Endothelial cell of umbilical vein (primary cell): Measurements from ENCODE around the gene COX7A2L. TPM values are rescaled to one million over a fixed set of nuclear protein-coding genes. Genes with fewer than 3 reads are reported as not detected.

Experiments
- BruUV-seq: library from RNA; stranded (reverse); fragments of 400-500 nt; replicated peaks from 2 replicates; lab custom pipeline; 2021; lab: Mats Ljungman, UMichigan
- CTCF ChIA-PET: fragments of 300-600, 350-600 bp; sonication (Branson Sonifier 250); formaldehyde crosslinking; loops from one replicate; lab custom pipeline; 2021; ENCODE audit warnings: antibody characterized with exemption, inconsistent platforms; lab: Charles Lee
- POLR2A ChIA-PET: fragments of 300-600, 350-600 bp; sonication (Branson Sonifier 250); formaldehyde crosslinking; loops from one replicate; lab custom pipeline; 2021; ENCODE audit warnings: antibody characterized with exemption, inconsistent platforms; lab: Charles Lee
- DNase-seq: peaks from one replicate; pipeline ENCODE4 v3.0.0-alpha.2; 2011; ENCODE audit warnings: low read depth, low spot score
- FAIRE-seq: peaks from 2 replicates; lab custom pipeline; 2011; peaks lifted over from hg19 to GRCh38; lab: Jason Lieb, UNC
- H2AFZ ChIP-seq: 2 replicates; pipeline ENCODE4 v1.6.0; 2012; ENCODE audit warnings: low read depth, low read length, control low read depth, inconsistent platforms
- H3K27ac ChIP-seq: 2 replicates; pipeline ENCODE4 v1.5.1; 2011; ENCODE audit warnings: low read depth, mild to moderate bottlenecking, control low read depth, low read length, moderate library complexity; ENCODE audit not compliant: insufficient read depth
- H3K27me3 ChIP-seq, 2 experiments: 2 replicates each; pipeline versions ENCODE4 v1.6.0 to v1.6.1; 2011; ENCODE audit warnings: low read length in 2 of 2, mixed read lengths in 1 of 2; ENCODE audit not compliant: control insufficient read depth in 2 of 2, insufficient read depth in 2 of 2
- H3K36me3 ChIP-seq, 2 experiments: 2 replicates in 1 of 2; 3 replicates in 1 of 2; pipeline ENCODE4 v1.5.1; 2011; ENCODE audit warnings: low read length in 2 of 2, mild to moderate bottlenecking in 1 of 2, moderate library complexity in 1 of 2; ENCODE audit not compliant: control insufficient read depth in 2 of 2, insufficient read depth in 2 of 2; ENCODE audit errors: extremely low read depth in 1 of 2
- H3K4me1 ChIP-seq: 3 replicates; pipeline ENCODE4 v1.5.1; 2011; ENCODE audit warnings: mild to moderate bottlenecking, low read length; ENCODE audit not compliant: control insufficient read depth, insufficient read depth; ENCODE audit errors: extremely low read depth
- H3K4me2 ChIP-seq: 2 replicates; pipeline ENCODE4 v1.6.1; 2011; ENCODE audit warnings: low read length, control low read depth, mixed read lengths; ENCODE audit not compliant: insufficient read depth
- H3K4me3 ChIP-seq, 3 experiments: fragments of 200-600 bp in 1 of 3; sonication (generic), shearing (Covaris generic) in 1 of 3; replicated peaks in 1 of 3; 2 replicates each; pipeline ENCODE4 v1.5.1; 2011 to 2016; ENCODE audit warnings: control low read depth in 3 of 3, low read length in 3 of 3, mild to moderate bottlenecking in 2 of 3, inconsistent platforms in 1 of 3, low read depth in 1 of 3, moderate library complexity in 1 of 3; ENCODE audit not compliant: insufficient read depth in 1 of 3
- H3K79me2 ChIP-seq: 2 replicates; pipeline ENCODE4 v1.6.0; 2012; ENCODE audit warnings: low read length, inconsistent platforms; ENCODE audit not compliant: control insufficient read depth, insufficient read depth
- H3K9ac ChIP-seq: replicated peaks from 2 replicates; pipeline ENCODE3; 2011; ENCODE audit warnings: low read length, control low read depth; ENCODE audit not compliant: insufficient read depth; ENCODE audit errors: extremely low read depth
- H3K9me1 ChIP-seq: replicated peaks from 3 replicates; pipeline ENCODE4 v1.6.0; 2011; ENCODE audit warnings: mild to moderate bottlenecking, low read length; ENCODE audit not compliant: control insufficient read depth, insufficient read depth; ENCODE audit errors: extremely low read depth
- H3K9me3 ChIP-seq: replicated peaks from 2 replicates; pipeline ENCODE4 v1.5.1; 2012; ENCODE audit warnings: low read length, inconsistent platforms; ENCODE audit not compliant: control insufficient read depth, insufficient read depth
- H4K20me1 ChIP-seq: replicated peaks from 2 replicates; pipeline ENCODE3; 2011; ENCODE audit warnings: mild to moderate bottlenecking, low read length; ENCODE audit not compliant: control insufficient read depth, insufficient read depth; ENCODE audit errors: extremely low read depth
- CTCF ChIP-seq, 2 donors: IDR thresholded peaks; 1 replicate in 1 of 2; 2 replicates in 1 of 2; pipeline ENCODE4 v1.5.1; 2011; ENCODE audit warnings: low read length in 2 of 2, mild to moderate bottlenecking in 2 of 2, moderate library complexity in 2 of 2, control low read depth in 1 of 2, inconsistent platforms in 1 of 2, low read depth in 1 of 2; ENCODE audit not compliant: insufficient read depth in 1 of 2; ENCODE audit errors: extremely low read depth in 1 of 2
- EZH2 ChIP-seq: IDR thresholded peaks from 2 replicates; pipeline ENCODE4 v1.6.1; 2012; ENCODE audit warnings: borderline replicate concordance, low read depth, mild to moderate bottlenecking, moderate library complexity, low read length, inconsistent platforms; ENCODE audit not compliant: severe bottlenecking
- FOS ChIP-seq: IDR thresholded peaks from 2 replicates; pipeline ENCODE4 v1.6.1; 2011; ENCODE audit warnings: mild to moderate bottlenecking, low read length, moderate library complexity, borderline replicate concordance; ENCODE audit not compliant: insufficient read depth
- GATA2 ChIP-seq: IDR thresholded peaks from 2 replicates; pipeline ENCODE4 v1.7.0; 2011; ENCODE audit warnings: low read depth, mild to moderate bottlenecking, moderate library complexity, mixed read lengths, low read length; ENCODE audit not compliant: insufficient read length, insufficient read depth
- JUN ChIP-seq: IDR thresholded peaks from 2 replicates; pipeline ENCODE4 v1.6.1; 2011; ENCODE audit warnings: borderline replicate concordance, low read depth; ENCODE audit not compliant: insufficient read length, insufficient read depth
- MAX ChIP-seq: IDR thresholded peaks from 2 replicates; pipeline ENCODE4 v1.6.1; 2011; ENCODE audit not compliant: insufficient read depth, insufficient read length
- MYC ChIP-seq: IDR thresholded peaks from one replicate; pipeline ENCODE4 v1.6.1; 2011; ENCODE audit warnings: mild to moderate bottlenecking, low read depth, low read length
- POLR2A ChIP-seq: IDR thresholded peaks from 2 replicates; pipeline ENCODE4 v1.6.1; 2012; ENCODE audit warnings: low read depth, mild to moderate bottlenecking, control low read depth, low read length
- POLR2AphosphoS5 ChIP-seq: IDR thresholded peaks from 2 replicates; pipeline ENCODE4 v1.6.1; 2012; ENCODE audit warnings: low read depth, mild to moderate bottlenecking, control low read depth, low read length, moderate library complexity; ENCODE audit not compliant: insufficient read depth
- dilution Hi-C: fragments of 300-500 bp; cut with MboI; formaldehyde crosslinking; loops from one replicate; pipeline ENCODE4 v1.15.0; 2019; ENCODE audit warnings: low sequenced_read_pairs; ENCODE audit not compliant: extremely low pct_ligation_motif_present
- intact Hi-C: fragments of 100-400 bp; cut with micrococcal nuclease; formaldehyde crosslinking; loops from one replicate; pipeline ENCODE4 v1.10.0; 2022
- polyA plus RNA-seq, 4 experiments: library from polyadenylated mRNA; depleted of rRNA in 3 of 4; stranded (reverse) in 3 of 4; unstranded in 1 of 4; fragments of >200 nt; gene quantifications; 2 replicates each; pipeline versions ENCODE4 v1.2.1 to v1.2.3, GENCODE V29; 2011 to 2012; ENCODE audit warnings: missing spikeins in 1 of 4
- total RNA-seq: library from RNA; stranded (reverse); gene quantifications from 2 replicates; pipeline ENCODE4 v1.2.3, GENCODE V29; 2021

The COX7A2L gene
- total and polyA plus RNA-seq, 2 donors (not counting 3 experiments of a cell fraction or from before 2014, with no cell fraction given): 94.2 to 119 TPM

GRCh38 chr2:42303252-42303651 is 57.8 kb downstream of the COX7A2L start:
- Histone ChIP-seq H3K27me3 (no peaks in the 10 kb centered on the region), H3K27ac (no peak overlapping the region), H3K4me1 (no peaks in the 10 kb centered on the region), H3K79me2 (no peaks in the 10 kb centered on the region), H2AFZ (no peak overlapping the region), H3K9me1 (no peaks in the 10 kb centered on the region), H3K9ac (no peak overlapping the region), H3K4me2 (no peak overlapping the region), H3K9me3 (no peaks in the 10 kb centered on the region), H4K20me1 (no peaks in the 10 kb centered on the region), H3K4me3 (no peak overlapping the region), H3K36me3 (peaks cover 0 to 3% of the 10 kb centered on the region in 2 experiments)
- ChIA-PET POLR2A (no interaction called here), CTCF (no interaction called here)
- dilution Hi-C loops: no loop called here
- TF ChIP-seq FOS (no peak), MYC (no peak), POLR2AphosphoS5 (no peak), CTCF (IDR thresholded peaks at IDR 0.05; ENCODE audit: extremely low read depth in 1 of 2, insufficient read depth in 1 of 2, low read depth in 1 of 2, low read length in 2 of 2) (no peak), EZH2 (no peak), GATA2 (no peak), POLR2A (no peak), MAX (no peak), JUN (no peak)
- BruUV-seq: no TSS peak
- FAIRE-seq (no peak), DNase-seq (no peak)
- intact Hi-C loops: no loop called here
